ENCODE data around the gene LFNG. TPM values are rescaled to one million over a fixed set of nuclear protein-coding genes. Genes with fewer than 3 reads are reported as not detected.

The LFNG gene
- total RNA-seq, 3 donors from 2014 or later (not counting 1 experiment from before 2014, with no cell fraction given): 140 to 191 (median 176) TPM

- Histone ChIP-seq H3K27me3 (ENCODE audit: control insufficient read depth, insufficient read depth, low read length) (no peaks in the 10 kb centered on the region), H3K4me3 (ENCODE audit: low read length) (no peak overlapping the region), H3K4me1 (ENCODE audit: control insufficient read depth, insufficient read depth, low read length) (peaks cover 23% of the 10 kb centered on the region), H3K27ac (ENCODE audit: low read length) (no peak overlapping the region), H3K9me3 (ENCODE audit: control insufficient read depth, insufficient read depth, low read length) (no peaks in the 10 kb centered on the region), H3K36me3 (ENCODE audit: control insufficient read depth, insufficient read depth, low read length) (peaks cover 26% of the 10 kb centered on the region)
- Mint-ChIP-seq H3K27ac (no peak overlapping the region), H3K27me3 (ENCODE audit: low read depth in 2 of 2) (no peaks in the 10 kb centered on the region), H3K36me3 (no peaks in the 10 kb centered on the region), H3K9me3 (no peaks in the 10 kb centered on the region), H3K4me1 (peaks cover 25 to 30% of the 10 kb centered on the region in 2 donors), H3K4me3 (no peak overlapping the region)
- DNase-seq (no peak), ATAC-seq (no peak)
- 97% methylated on average over 8 of the region's 8 CpGs for WGBS (ENCODE audit: insufficient coverage)
- intact Hi-C loops (cut with micrococcal nuclease): loop anchor here (10.0 kb wide), 1 partner anchor 147 kb away; the partner anchor contains the start of gene CHST12
- no peak for TF ChIP-seq CTCF (IDR thresholded peaks at IDR 0.05)
Observed at GRCh38 chr7:2551418-2551817, 31.8 kb downstream of the LFNG start.

GRCh38 chr7:2553108-2553507 lies 33.5 kb downstream of the LFNG start:
- peaks cover 27 to 31% of the 10 kb centered on the region in 2 donors for H3K4me1 Mint-ChIP-seq
- H3K36me3 Mint-ChIP-seq: no peaks in the 10 kb centered on the region
- no peak for TF ChIP-seq CTCF (IDR thresholded peaks at IDR 0.05)
- intact Hi-C loops (cut with micrococcal nuclease): loop anchor here (10.0 kb wide), 1 partner anchor 148 kb away; the partner anchor contains the start of gene CHST12
- WGBS (ENCODE audit: insufficient coverage): 94% methylated on average over 8 of the region's 10 CpGs
- H3K4me3 ChIP-seq (ENCODE audit: low read length): no peak overlapping the region
- H3K4me1 ChIP-seq (ENCODE audit: control insufficient read depth, insufficient read depth, low read length): peaks cover 23% of the 10 kb centered on the region
- peaks cover 14% of the 10 kb centered on the region for H3K36me3 ChIP-seq (ENCODE audit: control insufficient read depth, insufficient read depth, low read length)
- H3K27me3 ChIP-seq (ENCODE audit: control insufficient read depth, insufficient read depth, low read length): no peaks in the 10 kb centered on the region
- DNase-seq (no peak), ATAC-seq (no peak)
- H3K27me3 Mint-ChIP-seq (ENCODE audit: low read depth in 2 of 2): no peaks in the 10 kb centered on the region
- no peaks in the 10 kb centered on the region for H3K9me3 Mint-ChIP-seq
- no peak overlapping the region for H3K27ac Mint-ChIP-seq
- H3K4me3 Mint-ChIP-seq: no peak overlapping the region
- H3K27ac ChIP-seq (ENCODE audit: low read length): no peak overlapping the region
- no peaks in the 10 kb centered on the region for H3K9me3 ChIP-seq (ENCODE audit: control insufficient read depth, insufficient read depth, low read length)

- Histone ChIP-seq H3K4me3 (ENCODE audit: low read length) (peak overlapping the region; percentile 89), H3K27ac (ENCODE audit: low read length) (no peak overlapping the region), H3K4me1 (ENCODE audit: control insufficient read depth, insufficient read depth, low read length) (peaks cover 29% of the 10 kb centered on the region), H3K36me3 (ENCODE audit: control insufficient read depth, insufficient read depth, low read length) (peaks cover 11% of the 10 kb centered on the region), H3K9me3 (ENCODE audit: control insufficient read depth, insufficient read depth, low read length) (no peaks in the 10 kb centered on the region), H3K27me3 (ENCODE audit: control insufficient read depth, insufficient read depth, low read length) (no peaks in the 10 kb centered on the region)
- Mint-ChIP-seq H3K36me3 (no peaks in the 10 kb centered on the region), H3K27me3 (ENCODE audit: low read depth in 2 of 2) (no peaks in the 10 kb centered on the region), H3K27ac (peak overlapping the region; percentile 54 to 86), H3K4me1 (peaks cover 31 to 36% of the 10 kb centered on the region in 2 donors), H3K9me3 (no peaks in the 10 kb centered on the region), H3K4me3 (peak overlapping the region; percentile 88)
- DNase-seq (no peak), ATAC-seq (no peak)
- no peak for TF ChIP-seq CTCF (IDR thresholded peaks at IDR 0.05)
- WGBS (ENCODE audit: insufficient coverage): 86% methylated on average over 16 of the region's 16 CpGs
- intact Hi-C loops (cut with micrococcal nuclease): loop anchor here (2.0 to 10.0 kb wide), 3 partner anchors 23 to 149 kb away; partner anchors contain the start of gene CHST12
Observed at GRCh38 chr7:2553831-2554581, 34.4 kb downstream of the LFNG start.

Measured in natural killer cell (primary cell).